Liver (tissue), 9 donors: Measurements from ENCODE around the gene CHI3L2. TPM values are rescaled to one million over a fixed set of nuclear protein-coding genes. Genes with fewer than 3 reads are reported as not detected.

Experiments
- DNase-seq: peaks from one replicate; pipeline ENCODE4 v3.0.0-alpha.2; 2017; ENCODE audit warnings: low spot score
- H3K27ac ChIP-seq, 2 donors: one replicate each; pipeline ENCODE4 v1.7.0; 2013; ENCODE audit warnings: inconsistent platforms in 2 of 2, low read length in 2 of 2, control low read depth in 1 of 2, low read depth in 1 of 2, mild to moderate bottlenecking in 1 of 2
- H3K27me3 ChIP-seq, 4 donors: one replicate each; pipeline versions ENCODE4 v1.6.1 to v1.7.0; 2013; ENCODE audit warnings: low read length in 3 of 4, inconsistent platforms in 1 of 4, mild to moderate bottlenecking in 1 of 4, moderate library complexity in 1 of 4; ENCODE audit not compliant: control insufficient read depth in 4 of 4, insufficient read depth in 4 of 4
- H3K36me3 ChIP-seq, 4 donors: one replicate each; pipeline versions ENCODE4 v1.6.1 to v1.7.0; 2013; ENCODE audit warnings: low read length in 3 of 4, mild to moderate bottlenecking in 3 of 4, low read depth in 1 of 4, moderate library complexity in 1 of 4; ENCODE audit not compliant: control insufficient read depth in 4 of 4, insufficient read depth in 3 of 4
- H3K4me1 ChIP-seq, 4 donors: one replicate each; pipeline versions ENCODE4 v1.6.1 to v1.7.0; 2013; ENCODE audit warnings: low read length in 3 of 4, mild to moderate bottlenecking in 3 of 4, moderate library complexity in 1 of 4; ENCODE audit not compliant: control insufficient read depth in 4 of 4, insufficient read depth in 4 of 4
- H3K4me3 ChIP-seq, 3 donors: one replicate each; pipeline versions ENCODE4 v1.6.1 to v1.7.0; 2013; ENCODE audit warnings: low read length in 3 of 3, control low read depth in 1 of 3, low read depth in 1 of 3, mild to moderate bottlenecking in 1 of 3
- H3K9ac ChIP-seq, 2 donors: one replicate each; pipeline ENCODE4 v1.7.0; 2013; ENCODE audit warnings: low read length in 2 of 2, mild to moderate bottlenecking in 2 of 2, moderate library complexity in 2 of 2, control low read depth in 1 of 2, low read depth in 1 of 2
- H3K9me3 ChIP-seq, 4 donors: one replicate each; pipeline versions ENCODE4 v1.6.1 to v1.7.0; 2013; ENCODE audit warnings: low read length in 3 of 4; ENCODE audit not compliant: control insufficient read depth in 4 of 4
- CTCF ChIP-seq: fragments of 150-350 bp; IDR thresholded peaks from 2 replicates; pipeline ENCODE4 v1.5.1; 2017; ENCODE audit warnings: improper control_type of control experiment, low read depth, low read length; ENCODE audit not compliant: missing input control
- FOXA1 ChIP-seq: IDR thresholded peaks from 2 replicates; pipeline ENCODE4 v1.6.1; 2016; ENCODE audit warnings: antibody characterized with exemption
- FOXA2 ChIP-seq: IDR thresholded peaks from 2 replicates; pipeline ENCODE4 v1.6.1; 2016; ENCODE audit warnings: antibody characterized with exemption
- HNF4A ChIP-seq, 2 donors: conservative IDR thresholded peaks; 2 replicates each; pipeline ENCODE4 v1.6.1; 2016; ENCODE audit warnings: antibody characterized with exemption in 2 of 2, mild to moderate bottlenecking in 2 of 2
- HNF4G ChIP-seq: IDR thresholded peaks from 2 replicates; pipeline ENCODE4 v1.6.1; 2016; ENCODE audit warnings: antibody characterized with exemption
- NR2F2 ChIP-seq: IDR thresholded peaks from 2 replicates; pipeline ENCODE4 v1.6.1; 2016; ENCODE audit warnings: antibody characterized with exemption
- RAD21 ChIP-seq, 2 donors: IDR thresholded peaks; 2 replicates each; pipeline ENCODE4 v1.6.1; 2016; ENCODE audit warnings: antibody characterized with exemption in 2 of 2, mild to moderate bottlenecking in 2 of 2
- RXRA ChIP-seq, 2 donors: IDR thresholded peaks; 2 replicates each; pipeline ENCODE4 v1.6.1; 2017 to 2018; ENCODE audit warnings: antibody characterized with exemption in 2 of 2, mild to moderate bottlenecking in 1 of 2
- YY1 ChIP-seq: IDR thresholded peaks from 2 replicates; pipeline ENCODE4 v1.6.1; 2016; ENCODE audit warnings: antibody characterized with exemption, mild to moderate bottlenecking
- ZBTB33 ChIP-seq: IDR thresholded peaks from 2 replicates; pipeline ENCODE4 v1.6.1; 2016; ENCODE audit warnings: antibody characterized with exemption
- WGBS: extraction: QIAGEN DNeasy Blood & Tissue Kit; methylation state at CpG from one replicate; pipeline ENCODE4 v1.1.7; 2013; 5-methylcytosine and 5-hydroxymethylcytosine counted together
- polyA plus RNA-seq, 2 donors: library from polyadenylated mRNA; stranded (reverse) in 1 of 2; unstranded in 1 of 2; fragments of 200-250 nt in 1 of 2; fragments of >200 nt in 1 of 2; fragmentation: Nextera tagmentation in 1 of 2; extraction: Ambion mirVana in 1 of 2; gene quantifications; one replicate each; pipeline versions ENCODE4 v1.2.1 to v1.2.3, GENCODE V29; 2013 to 2015
- total RNA-seq, 2 donors: library from RNA; depleted of rRNA; stranded (reverse); fragments of >200 nt; gene quantifications; one replicate each; pipeline ENCODE4 v1.2.3, GENCODE V29; 2014
- TF ChIP-seq, protein P1 (sequence below): IDR thresholded peaks from 2 replicates; pipeline ENCODE4 v1.6.1; 2016; ENCODE audit warnings: antibody characterized with exemption
- TF ChIP-seq, protein P2 (sequence below): IDR thresholded peaks from 2 replicates; pipeline ENCODE4 v1.6.1; 2016; ENCODE audit warnings: antibody characterized with exemption
- TF ChIP-seq, protein P3 (sequence below): IDR thresholded peaks from 2 replicates; pipeline ENCODE4 v1.6.1; 2016; ENCODE audit warnings: antibody characterized with exemption, mild to moderate bottlenecking
- donor health status: healthy.
- donor health status: healthy.
- donor health status: healthy.
- donor health status: healthy.
- donor health status: healthy.

Gene CHI3L2
- total and polyA plus RNA-seq, 4 donors: 0.07 to 0.32 (median 0.24) TPM

- H3K27ac ChIP-seq: no peak overlapping the region
Measured at GRCh38 chr1:111211921-111212320, 15.6 kb upstream of the CHI3L2 start.

More at GRCh38 chr1:111211921-111212320, 15.6 kb upstream of the CHI3L2 start:
- Histone ChIP-seq H3K27me3 (no peaks in the 10 kb centered on the region), H3K9me3 (no peaks in the 10 kb centered on the region), H3K9ac (no peak overlapping the region), H3K4me1 (peaks cover 0 to 1% (median 0%) of the 10 kb centered on the region in 4 donors), H3K4me3 (no peak overlapping the region), H3K36me3 (no peaks in the 10 kb centered on the region)
- TF ChIP-seq CTCF (no peak), YY1 (no peak), ZBTB33 (no peak), HNF4G (no peak), RAD21 (IDR thresholded peaks at IDR 0.05) (no peak), NR2F2 (no peak), FOXA2 (no peak), FOXA1 (no peak), RXRA (IDR thresholded peaks at IDR 0.05) (no peak), HNF4A (conservative IDR thresholded peaks at IDR 0.05) (no peak)
- TF ChIP-seq, protein P1, sequence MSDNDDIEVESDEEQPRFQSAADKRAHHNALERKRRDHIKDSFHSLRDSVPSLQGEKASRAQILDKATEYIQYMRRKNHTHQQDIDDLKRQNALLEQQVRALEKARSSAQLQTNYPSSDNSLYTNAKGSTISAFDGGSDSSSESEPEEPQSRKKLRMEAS: no peak
- TF ChIP-seq, protein P2, sequence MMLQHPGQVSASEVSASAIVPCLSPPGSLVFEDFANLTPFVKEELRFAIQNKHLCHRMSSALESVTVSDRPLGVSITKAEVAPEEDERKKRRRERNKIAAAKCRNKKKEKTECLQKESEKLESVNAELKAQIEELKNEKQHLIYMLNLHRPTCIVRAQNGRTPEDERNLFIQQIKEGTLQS: no peak
- TF ChIP-seq, protein P3, sequence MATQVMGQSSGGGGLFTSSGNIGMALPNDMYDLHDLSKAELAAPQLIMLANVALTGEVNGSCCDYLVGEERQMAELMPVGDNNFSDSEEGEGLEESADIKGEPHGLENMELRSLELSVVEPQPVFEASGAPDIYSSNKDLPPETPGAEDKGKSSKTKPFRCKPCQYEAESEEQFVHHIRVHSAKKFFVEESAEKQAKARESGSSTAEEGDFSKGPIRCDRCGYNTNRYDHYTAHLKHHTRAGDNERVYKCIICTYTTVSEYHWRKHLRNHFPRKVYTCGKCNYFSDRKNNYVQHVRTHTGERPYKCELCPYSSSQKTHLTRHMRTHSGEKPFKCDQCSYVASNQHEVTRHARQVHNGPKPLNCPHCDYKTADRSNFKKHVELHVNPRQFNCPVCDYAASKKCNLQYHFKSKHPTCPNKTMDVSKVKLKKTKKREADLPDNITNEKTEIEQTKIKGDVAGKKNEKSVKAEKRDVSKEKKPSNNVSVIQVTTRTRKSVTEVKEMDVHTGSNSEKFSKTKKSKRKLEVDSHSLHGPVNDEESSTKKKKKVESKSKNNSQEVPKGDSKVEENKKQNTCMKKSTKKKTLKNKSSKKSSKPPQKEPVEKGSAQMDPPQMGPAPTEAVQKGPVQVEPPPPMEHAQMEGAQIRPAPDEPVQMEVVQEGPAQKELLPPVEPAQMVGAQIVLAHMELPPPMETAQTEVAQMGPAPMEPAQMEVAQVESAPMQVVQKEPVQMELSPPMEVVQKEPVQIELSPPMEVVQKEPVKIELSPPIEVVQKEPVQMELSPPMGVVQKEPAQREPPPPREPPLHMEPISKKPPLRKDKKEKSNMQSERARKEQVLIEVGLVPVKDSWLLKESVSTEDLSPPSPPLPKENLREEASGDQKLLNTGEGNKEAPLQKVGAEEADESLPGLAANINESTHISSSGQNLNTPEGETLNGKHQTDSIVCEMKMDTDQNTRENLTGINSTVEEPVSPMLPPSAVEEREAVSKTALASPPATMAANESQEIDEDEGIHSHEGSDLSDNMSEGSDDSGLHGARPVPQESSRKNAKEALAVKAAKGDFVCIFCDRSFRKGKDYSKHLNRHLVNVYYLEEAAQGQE: no peak
- DNase-seq: no peak
- WGBS: 89% methylated on average over 1 of the region's 1 CpG
